ENCODE data around the gene NPR2.

Gene NPR2
- 0 to 4.5 (median 0) reads per million in 17 experiments for total RNA-seq

DNA sequence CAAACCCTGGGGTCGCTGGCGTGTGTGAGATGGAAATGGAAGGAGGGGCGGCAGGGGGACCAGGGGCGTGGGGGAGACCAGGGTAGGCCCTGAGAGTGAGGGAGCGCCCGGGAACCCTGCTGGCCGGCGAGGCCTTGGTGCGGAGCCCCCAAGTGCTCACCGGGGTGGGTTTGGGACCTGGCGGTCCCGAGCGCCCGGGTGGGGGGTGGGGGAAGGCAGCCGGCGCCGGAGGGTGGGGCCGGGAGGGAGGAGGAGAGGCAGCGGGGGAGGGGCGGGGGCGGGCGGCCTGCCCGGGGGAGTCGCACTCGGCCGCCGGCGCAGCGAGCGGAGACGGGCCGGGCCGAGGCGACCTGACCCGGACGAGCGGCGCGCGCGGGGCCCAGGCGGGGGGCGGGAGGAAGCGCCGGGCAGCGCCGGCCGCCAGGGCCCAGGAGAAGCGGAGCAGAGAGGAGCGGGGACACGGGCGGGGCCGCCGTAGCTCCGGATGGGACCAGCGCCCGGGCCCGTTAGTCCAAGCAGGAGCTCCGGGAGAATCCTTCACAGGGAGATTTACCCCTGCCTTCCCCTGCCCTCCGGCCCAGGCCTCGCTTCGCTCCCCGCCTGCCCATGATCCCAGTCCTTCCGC lies at the start of gene NPR2:
Gene NPR2 (plus strand): TSS at position 295 of the 625 bp plus-strand sequence. CDS start 818 bp downstream, outside the sequence.
- DNase-seq: peak in 2 of 4 experiments; percentile 40 to 59

DNA sequence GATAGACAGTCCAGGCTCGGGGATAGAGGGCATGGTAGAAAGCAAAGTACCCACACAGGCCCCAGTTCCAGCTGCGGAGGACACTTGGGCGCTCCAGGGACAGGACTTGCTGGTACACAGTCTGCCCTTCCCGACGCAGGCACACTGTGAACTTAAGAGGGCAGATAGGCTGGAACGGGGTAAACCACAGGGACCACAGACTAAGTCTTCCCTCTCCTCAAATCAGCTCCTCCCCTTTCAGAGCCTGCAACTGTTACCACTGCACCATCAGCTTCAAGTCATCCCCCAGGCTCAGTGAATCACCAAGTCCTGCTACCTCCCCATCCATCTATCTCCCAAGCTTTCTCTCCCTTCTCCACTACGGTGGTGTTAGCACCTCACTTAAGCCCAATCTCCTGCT lies 49.7 kb upstream of the NPR2 start:
- no peak for DNase-seq

DNA sequence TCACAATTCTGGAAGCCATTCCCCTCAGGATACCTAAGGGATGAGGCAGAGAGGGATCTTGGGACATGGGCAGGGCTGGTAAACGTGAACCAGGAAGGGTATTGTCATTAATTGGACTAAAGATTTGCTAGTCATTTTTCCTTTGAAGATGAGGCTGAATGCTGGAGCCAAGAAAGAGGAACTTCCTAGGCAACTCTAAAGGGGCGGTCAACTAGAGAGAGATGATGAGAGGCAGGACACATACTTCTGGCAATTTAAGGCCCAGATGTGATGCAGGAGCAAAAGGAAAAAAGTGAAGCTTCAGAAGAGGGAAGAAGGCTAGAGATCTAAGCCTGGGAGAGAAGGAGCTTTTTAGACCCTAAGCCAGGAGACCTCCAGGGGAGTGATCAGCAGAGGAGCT lies 47.9 kb upstream of the NPR2 start:
- DNase-seq: peak in 2 of 4 experiments; percentile 34 to 53

DNA sequence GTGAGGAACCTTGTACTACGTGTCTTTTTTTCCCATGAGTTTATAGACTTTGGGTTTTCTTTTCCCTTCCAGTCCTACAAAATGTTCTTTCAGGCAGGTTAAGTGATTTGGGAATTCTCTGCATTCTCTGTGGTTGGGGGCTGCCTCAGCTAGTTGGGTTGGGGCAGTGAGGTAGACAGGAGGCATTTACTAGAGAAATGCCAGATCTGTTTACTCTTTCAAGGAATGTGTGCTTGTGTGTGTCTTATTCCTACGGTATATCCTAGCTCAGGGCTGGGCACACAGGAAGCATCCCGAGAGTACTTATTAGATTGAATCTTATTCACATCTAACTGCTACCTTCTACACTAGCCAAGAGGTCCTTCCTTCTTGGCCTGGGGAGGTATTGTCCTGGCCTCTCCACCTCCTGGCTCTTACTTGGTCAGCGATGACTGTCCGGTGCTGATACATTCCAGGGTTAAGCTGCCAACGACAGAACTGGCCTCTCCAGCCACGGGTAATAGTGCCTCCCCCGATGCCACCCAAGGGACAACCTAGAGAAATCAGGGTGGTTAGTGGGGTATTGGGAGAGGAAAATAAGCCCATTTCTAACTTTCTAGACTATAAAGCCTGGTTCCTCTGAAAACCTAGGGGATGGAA lies 47.4 kb upstream of the NPR2 start:
- no peak for DNase-seq

DNA sequence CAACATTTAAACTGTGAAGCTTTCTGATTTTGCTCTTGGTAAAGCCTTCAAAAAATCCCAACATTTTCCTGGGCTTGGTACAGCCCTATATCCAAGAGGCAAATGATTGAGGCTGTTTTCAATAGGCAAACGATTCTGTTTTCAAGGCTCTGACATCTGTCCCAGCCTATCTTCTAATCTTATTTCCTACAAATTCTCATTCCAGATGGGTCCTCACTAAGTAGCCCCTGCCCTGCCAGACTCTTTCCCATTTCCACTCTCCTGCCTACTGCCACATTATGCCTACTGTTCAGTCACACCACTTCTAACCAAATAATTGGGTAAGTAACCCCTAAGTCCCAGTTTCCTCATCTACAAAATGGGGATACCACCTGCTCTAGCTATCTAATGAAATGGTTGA lies 45.8 kb upstream of the NPR2 start:
- DNase-seq: no peak

DNA sequence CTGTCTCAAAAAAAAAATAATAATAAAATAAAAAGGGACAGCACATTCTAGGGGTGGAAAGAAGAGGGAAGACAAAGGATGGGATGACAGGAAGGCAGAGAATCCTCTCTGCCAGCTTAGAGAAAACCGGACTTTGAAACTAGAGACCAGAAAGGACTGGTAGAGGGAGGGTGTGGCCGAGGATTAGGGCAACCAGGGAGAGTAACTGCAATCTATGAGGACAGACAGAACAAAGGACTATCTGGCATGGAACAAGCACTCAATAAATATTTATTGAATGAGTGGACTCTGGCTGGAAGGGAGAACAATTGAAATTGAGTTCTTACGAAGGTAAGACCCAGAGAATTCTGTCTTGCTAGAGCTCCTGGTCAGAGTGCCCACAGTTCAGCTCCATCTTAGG lies 44.8 kb upstream of the NPR2 start:
- DNase-seq: no peak

DNA sequence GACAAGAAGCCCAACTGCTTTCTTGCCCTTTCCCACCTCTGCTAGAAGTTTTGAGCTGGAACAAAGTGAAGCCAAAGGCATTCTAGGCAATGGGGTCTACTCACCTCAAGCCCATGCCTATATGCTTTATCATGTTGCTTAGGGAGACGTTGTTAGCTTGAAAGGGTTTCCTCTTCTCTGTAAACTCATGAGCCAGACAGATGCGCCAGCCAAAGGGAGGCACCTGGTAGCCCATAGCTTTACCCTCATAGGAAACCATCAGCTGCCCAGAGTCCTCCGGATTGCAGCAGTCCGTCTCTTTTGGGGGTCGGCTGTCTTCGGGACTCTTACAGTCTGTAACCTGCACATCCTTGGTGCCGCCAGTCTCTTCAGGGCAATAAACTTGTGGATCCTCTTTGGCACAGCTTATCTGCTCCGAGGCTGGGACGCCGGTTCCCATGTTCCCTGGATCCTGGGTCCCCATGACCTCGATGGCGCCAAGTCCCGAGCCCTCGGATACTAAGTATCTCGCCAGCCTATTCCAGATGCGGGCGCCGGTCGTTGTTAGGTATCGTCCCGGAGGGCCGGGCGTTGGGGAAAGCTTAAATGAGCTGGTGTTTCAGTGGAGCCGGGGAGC lies 43.0 kb upstream of the NPR2 start:
- no peak for DNase-seq

DNA sequence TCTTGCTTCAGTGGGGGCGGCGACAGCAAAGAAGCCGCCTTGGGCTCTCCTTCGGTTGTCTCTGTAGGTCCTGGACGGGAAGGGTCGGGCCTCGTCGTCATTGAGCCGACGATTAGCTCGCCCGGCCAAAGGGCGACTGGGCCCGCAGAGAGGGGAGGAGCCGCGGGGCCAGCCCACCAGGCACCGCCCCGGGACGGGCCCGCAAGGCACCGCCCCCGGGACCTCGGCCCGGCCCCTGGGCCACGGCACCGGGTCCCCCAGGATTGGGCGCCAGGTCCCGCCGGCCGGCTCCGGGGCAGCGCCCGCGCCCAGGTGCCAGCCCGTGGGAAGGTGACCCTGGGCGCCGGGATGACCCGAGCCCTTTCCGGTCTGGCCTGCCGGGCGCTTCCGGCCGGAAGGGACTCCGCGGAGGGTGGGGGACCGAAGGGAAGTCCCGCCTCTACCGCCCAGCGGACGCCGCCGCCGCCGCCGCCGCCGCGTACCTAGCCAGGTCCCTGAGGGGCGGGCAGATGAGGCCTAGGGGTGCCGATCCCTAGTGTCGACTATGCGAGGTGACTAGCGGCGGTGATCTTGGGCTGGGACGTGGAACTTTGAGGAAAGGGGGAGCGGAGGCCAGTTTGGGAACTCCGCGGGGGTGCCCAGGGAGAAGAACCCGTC lies 42.4 kb upstream of the NPR2 start, which contains the start of the genes GBA2 and RGP1:
Gene GBA2 (minus strand): TSS at position 371 of the 657 bp plus-strand sequence. CDS start 524 bp downstream, outside the sequence.
Gene RGP1 (plus strand): TSS at position 430 of the 657 bp plus-strand sequence. CDS start 469 bp downstream, outside the sequence.
- peak; percentile 76 to 94 (median 86) for DNase-seq

DNA sequence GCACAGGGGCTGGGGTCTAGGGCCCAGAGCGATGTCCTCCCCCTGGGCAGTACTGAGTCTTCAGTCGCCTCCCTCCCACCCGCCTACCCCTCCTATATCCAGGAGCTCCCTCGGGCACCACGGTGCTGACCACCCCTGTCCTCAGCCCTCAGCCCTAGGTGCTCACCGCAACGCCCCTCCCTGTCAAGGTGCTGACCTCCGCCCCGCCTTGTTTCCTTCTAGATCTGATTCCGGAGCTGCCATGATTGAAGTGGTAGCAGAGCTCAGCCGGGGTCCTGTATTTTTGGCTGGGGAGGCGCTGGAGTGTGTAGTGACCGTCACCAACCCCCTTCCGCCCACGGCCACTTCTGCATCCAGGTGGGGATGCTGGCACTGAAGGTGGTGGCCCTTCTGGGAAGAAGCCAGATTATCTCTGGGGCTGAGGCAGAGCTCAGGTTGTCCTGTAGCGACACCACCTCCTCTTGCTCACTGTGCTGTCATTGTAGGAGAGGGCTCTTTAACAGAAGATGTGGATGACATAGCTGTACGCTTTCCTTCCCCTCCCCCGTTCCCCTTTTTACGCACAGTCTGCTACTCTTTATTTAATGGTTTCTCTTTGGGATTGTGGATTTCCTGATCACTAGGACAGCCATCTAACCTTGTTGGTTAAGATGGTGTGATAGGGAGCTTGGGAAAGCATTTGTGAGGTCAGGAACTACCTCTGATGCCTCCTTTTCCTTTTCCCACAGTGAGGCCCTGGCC lies 41.7 kb upstream of the NPR2 start:
- DNase-seq: peak in 2 of 4 experiments; percentile 32 to 43

DNA sequence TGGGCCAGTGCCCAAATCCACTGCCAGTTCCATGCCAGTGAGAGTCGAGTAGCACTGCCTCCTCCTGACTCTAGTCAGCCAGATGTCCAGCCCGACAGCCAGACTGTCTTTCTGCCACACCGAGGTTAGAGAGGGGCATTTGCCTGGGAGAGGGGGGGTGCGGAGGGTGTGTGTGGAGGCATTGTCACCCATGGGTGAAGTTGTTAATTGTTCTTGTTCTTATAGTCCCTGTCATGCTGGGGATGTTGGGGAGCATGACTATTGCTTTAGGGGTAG lies 41.2 kb upstream of the NPR2 start:
- DNase-seq: no peak

DNA sequence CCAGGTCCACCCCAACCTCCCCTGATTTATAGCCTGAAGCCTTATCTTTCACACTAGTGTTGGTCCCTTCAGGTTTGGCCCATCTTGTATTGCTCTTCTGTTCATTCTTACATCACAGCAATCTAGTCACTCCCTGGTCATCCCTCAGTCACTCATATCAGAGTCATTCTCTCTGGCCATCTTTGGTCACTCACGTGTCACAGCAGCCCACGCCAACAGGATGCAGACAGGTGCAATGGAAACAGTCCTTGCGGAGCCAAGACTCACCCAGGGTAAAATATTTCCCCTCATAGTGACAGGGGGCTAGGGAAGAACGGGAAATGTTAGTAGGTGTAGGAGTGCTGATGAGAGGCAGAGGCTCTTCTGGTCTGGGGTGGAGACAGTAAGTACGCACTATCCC lies 37.9 kb upstream of the NPR2 start:
- no peak for DNase-seq

DNA sequence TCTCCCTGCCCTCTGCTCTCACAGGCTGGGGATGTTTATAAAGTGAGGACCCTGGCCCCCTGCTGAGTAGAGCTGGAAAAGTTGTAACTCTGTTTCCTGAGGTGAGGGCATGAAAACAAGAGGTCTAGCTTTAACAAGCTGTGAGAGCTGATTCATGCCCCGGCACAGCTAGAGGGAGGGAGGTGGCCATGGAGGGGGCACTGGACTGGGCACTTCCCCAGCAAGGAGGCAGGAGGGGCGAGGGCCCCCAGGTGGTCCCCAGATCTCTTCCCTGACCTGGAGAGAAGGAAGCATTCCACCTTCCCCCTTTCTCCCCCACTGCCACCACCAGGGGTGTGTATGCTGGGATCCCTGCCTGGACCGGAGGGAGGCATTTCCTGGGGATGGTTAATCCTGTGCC lies 37.1 kb upstream of the NPR2 start, which contains the start of gene MSMP:
Gene MSMP (minus strand): TSS at position 13 of the 400 bp plus-strand sequence. CDS start 147 bp downstream, outside the sequence.
- DNase-seq: no peak

DNA sequence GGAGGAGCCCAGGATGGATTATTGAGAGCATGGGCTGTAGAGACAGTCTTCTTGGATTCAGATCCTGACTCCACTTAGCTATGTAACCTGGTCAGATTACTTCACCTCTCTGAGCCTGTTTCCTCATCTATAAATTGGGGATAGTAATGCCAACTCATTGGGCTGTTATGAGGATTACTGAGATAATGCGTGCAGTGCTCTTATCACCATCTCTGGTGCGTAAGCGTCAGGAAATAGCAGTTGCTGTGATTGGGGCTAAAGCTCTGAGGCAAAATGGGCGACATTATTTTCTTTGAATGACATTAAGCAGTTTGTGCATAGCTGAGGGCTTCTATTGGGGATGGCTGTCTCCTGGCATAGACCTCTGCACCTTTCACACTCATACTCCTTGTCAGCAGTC lies 36.3 kb upstream of the NPR2 start:
- no peak for DNase-seq

DNA sequence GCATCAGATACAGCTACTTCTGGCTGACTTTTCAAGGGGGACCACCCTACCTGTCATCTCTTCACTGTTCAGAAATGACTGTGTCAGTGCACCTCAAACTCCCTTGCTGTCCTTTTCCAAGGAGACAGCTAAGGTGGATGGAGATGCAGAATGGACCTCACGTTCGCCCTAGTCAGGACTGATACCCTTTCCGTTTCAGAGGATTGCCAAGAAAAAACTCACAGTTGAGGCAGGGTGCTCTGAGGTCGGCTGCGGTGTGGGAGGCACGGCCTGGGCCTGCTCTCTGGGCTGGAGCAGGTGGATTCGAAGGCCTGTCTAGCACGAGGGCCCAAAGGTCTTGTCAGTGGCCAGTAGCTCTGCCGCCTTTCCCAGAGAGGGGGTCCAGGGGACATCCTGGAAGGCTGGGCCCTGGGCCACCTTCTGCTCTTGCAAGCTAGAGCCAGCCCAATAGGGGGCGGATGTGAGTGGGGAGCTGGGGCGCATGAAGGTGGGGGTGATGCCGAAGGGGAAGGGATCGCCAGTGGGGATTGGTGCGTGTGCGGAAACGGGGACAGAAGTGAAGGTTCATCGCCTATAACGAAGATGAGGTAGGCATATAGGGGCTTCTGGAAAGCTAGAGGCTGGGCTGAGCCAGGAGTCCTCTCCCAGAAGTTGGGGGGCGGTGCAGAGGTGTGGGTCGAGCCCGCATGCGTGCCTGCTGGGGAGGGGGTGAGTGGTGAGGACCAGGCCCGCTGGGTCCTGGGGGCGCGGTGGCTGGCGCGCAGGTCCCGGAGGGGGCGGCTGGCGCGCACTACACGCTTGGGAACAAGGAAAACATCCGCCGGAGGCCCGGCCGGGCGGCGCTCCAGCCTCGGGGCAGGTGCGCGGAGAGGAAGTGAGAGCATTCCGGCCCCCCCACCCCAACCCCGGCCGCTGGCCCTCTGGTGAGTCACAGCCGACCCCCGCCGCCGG lies 34.8 kb upstream of the NPR2 start:
- DNase-seq: peak in 2 of 4 experiments; percentile 45 to 62

DNA sequence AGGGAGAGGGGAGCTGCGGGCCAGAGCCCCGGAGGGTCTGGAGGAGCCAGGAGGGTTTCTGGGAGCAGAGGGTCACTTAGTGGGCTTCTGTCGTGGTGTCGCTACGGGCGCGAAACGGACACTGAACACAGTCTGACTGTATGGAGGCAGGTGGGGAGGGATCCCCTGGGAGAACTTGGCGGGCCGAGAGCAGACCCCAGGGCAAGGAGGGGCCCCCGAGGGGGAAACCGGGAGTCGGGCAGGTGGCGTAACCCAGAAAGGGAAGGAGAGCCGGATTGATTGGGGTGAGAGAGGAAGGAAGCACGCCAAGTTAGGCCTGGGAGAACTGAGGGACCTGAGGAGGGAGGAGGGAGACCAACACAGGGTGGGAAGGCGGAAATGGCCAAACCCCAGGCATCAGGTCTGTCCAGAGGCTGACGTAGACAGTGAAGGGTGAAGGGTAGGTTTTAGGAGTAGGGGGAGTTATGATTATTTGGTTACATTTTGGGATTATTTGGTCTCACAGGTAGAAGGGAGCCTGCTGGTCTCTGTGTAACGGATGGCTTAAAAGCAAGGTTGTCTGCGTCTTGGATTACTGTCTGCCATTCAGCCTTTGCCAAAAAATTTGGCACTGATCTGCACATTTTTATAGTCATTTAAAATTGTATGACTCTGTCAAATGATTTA lies 34.0 kb upstream of the NPR2 start:
- DNase-seq: peak in 2 of 4 experiments; percentile 38 to 47

DNA sequence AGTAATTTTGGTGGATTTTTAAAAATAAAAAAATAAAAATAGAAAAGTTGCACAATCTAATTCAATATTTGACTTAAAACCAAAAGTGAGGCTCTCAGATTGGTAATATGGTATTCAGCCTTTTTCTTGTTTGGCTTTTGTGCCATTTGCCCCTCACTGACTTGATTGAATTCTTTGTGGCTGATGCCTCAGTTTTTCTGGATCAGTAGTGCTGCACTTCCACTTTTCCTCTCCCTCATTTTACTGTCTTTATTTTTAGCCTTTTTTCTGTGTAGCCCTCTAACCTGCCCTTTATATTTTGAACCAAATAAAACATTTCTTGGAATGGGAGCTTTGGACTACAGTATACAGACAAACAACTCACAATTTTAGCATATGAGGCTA lies 33.5 kb upstream of the NPR2 start:
- no peak for DNase-seq

DNA sequence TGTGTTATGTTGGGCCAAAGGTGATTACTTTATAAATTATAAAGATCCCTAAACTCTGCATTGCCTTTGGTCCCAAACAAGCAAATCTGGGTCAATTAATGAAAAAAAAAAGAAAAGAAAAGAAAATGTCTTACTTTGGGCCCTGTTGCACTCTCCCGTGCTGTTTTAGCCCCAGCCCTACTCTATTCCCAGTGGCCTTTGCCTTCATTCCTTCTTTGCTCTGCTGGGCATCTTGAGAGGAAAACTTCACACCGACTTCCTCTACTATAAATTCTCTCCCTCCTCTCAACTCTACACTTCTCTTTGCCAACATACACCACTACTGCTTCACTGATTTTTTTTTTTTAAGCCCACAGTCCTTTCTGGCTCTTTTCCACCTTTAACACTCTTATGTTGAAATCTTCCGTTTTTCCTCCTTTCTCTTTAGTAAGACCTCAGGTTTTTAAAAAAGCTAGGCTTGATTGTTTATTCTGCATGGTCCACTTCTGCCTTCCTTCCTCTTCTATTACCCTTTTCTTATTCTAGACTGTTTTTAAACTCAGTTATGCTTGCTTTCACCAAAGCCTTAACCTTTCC lies 32.8 kb upstream of the NPR2 start:
- peak in 1 of 4 experiments; percentile 15 for DNase-seq

DNA sequence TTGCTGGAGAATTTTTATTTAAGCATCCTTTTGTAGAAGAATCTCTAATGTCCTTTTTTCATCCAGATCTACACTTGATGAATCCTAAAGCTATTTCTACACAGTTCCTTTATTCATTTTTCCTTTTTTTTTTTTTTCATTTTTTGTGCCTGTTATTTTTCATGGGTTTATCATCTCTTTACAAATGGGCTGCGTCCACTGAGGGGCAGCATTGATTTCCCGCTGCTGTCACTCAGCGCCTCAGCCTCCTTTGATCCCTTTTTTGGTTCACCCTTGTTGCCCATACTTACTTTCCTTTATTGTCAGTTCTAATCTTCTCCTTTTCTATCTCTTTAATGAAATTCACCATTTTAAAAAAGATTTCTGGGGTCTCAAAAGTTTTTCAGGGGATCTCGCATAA lies 31.6 kb upstream of the NPR2 start:
- DNase-seq: no peak

DNA sequence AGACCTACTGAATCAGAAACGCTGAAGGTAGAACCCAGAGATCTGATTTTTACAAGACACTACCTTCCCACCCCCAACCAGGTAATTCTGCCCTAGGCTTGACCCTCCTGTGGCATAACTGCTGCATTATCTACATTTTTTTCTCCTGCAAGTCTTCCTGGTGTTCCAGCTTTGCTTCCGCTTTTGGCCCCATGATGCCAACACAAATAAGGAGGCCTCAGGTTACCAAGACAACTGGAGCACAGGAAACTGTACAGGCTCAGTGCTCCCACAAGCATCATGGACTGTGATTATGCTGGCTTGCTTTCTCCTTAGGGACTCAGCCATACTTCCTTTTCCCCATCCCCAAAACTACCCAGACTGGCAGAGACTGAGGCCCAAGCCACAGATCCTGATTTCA lies 30.7 kb upstream of the NPR2 start:
- DNase-seq: peak; percentile 44 to 65 (median 58)

DNA sequence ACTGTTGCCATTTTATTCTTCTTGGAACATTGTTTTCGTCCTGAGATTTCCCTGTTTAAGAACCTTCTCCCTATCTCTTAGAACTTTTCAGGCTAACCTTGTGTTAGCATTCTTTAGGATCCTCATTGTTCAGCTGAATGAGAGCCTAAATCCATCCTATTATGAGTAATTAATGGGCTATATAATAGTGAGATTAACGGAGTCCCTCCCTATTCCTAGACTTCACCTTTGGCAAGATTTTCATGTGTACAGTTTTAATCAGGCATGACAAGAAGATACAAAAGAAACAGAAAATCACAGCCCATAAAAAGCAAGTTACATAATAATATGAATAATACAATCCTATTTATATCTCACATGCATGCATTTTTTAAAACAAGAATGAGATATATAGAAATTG lies 28.2 kb upstream of the NPR2 start:
- no peak for DNase-seq

Measured in suppressor macrophage (primary cell).